HG02970 (cell line): ENCODE data around the gene MAVS.
"Not testable (repeated sequence)": the region's sequence is repeated elsewhere in the genome, so short reads cannot be mapped to it uniquely, and the experiment has no call there.

Experiments used
- ATAC-seq: cut with Tn5 transposase; IDR thresholded peaks from one replicate; pipeline ENCODE4 v1.9.1; 2021; ENCODE audit warnings: mild to moderate bottlenecking, moderate library complexity, moderate number of reproducible peaks; ENCODE audit not compliant: unreplicated experiment, low FRiP score

MAVS gene

DNA sequence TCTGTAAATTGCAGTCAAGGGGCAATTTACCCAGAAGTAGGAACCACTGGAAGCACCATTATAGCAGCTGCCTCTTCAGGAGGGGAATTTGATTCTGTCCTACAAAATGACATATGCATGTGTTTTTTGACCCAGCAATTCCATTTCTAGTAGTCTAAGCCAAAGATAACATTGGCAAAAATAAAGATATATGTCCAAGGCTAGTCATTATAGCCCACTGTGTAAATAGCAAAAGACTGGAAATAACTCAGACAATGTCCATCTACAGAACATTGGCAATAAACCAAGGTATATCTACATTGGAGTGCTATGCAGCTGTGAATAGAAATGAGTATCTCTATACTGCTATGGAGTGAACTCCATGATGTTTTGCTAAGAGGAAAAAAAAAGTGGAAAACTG lies 30.0 kb downstream of the MAVS start:
- no peak for ATAC-seq

DNA sequence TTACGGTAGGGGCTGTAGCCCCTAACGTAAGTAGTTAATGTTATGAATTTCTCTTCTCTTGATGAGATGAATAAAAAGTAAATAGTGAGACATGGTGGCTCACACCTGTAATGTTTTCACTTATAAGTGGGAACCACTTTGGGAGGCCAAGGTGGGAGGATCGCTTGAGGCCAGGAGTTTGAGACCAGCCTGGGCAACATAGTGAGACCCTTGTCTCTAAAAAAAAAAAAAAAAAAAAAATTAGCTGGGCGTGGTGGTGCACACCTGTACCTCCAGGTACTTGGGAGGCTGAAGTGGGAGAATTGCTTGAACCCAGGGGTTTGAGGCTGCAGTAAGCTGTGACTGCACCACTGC lies 32.3 kb downstream of the MAVS start:
- ATAC-seq = not testable (repeated sequence)

DNA sequence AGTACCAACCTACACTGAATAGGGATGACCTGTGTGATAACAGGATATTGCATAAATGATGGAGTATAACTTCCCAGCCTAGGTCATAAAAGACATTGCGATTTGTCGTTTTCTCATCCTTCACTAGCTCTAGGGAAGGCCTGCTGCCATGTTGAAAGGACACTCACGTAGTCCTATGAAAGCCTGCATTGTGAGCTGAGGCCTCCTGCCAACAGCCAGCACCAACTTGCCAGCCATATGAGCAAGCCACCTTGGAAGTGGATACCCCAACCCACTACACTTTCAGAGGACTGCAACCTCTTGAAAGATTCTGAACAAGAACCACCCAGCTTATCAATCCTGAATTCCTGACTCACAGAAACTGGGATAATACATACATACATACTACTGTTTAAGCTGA lies 39.1 kb downstream of the MAVS start:
- ATAC-seq = no peak

DNA sequence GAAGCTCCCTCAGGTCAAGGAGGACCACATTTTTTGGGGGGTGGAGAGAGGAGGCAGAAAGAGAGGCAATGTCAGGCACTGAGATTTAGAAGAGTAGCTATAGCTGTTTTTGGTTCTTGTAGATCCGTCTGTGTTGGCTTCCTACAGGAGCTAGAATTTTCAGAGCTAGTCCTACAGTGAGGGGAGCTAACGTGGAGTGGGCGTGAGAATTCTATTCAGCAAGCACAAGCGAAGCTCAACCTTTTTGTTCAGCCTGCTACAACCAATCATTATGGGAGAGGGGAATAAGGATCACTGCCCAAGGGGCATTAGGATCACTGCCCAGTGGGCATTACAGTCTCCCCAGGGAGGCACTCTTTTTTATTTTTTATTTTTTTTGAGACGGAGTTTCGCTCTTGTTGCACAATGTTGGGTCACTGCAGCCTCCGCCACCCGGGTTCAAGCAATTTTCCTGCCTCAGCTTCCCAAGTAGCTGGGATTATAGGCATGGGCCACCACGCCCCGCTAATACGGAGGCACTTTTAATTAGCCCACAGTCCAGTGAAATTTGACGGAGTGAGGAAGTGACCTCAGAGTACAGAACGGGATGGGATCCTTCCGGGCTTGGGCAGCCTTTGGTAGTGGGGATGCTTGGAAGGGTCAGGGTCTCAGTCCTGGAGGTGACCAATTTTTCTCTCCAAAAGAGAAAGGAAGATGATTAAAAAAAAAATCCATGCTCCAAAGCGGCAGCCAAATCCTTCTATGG lies 41.4 kb downstream of the MAVS start:
- ATAC-seq = no peak

DNA sequence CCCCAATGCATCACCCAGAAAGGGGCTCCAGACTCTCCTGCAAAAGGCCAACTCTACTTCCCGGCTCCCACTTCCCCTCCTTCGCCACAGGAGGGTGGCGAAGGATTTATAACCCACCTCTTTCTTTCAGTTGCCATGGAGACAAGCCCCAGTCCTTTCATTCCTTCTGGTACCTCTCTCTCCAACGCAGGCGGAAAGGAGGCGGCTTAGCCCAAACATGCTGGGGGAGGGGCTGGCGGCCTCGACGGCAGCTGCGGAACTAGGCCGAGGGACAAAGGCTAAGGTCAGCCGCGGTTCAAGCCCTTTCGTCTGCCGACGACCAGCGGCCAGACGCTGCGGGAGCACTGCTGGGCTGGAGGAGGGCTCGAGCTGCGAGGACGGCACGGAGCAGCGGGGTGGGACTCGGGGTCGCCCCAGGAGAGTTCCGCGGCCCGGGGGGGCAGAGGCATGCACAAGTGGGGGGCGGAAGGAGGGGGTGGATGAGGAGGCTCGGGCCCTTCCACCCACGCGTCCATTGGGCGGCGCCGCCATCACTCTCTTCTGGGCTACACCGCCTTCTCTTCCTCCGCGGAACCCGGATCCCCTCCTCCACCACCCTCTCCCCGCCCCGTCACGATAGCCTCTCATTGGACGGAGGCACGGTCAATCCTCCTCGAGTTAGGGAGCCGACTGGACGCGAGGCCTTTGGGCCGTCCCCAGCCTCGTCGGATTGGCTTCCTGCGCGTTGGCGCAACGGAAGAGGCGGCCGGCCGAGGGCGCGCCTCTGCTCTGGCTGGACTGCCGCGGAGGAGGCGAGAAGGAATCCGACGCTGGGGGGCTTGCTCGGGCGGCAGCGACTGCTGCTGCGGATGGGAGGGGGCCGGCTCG lies 42.2 kb downstream of the MAVS start, which contains the start of gene PANK2:
Gene PANK2 (plus strand): TSS at position 766 of the 867 bp plus-strand sequence.
- peak; percentile 93 for ATAC-seq

DNA sequence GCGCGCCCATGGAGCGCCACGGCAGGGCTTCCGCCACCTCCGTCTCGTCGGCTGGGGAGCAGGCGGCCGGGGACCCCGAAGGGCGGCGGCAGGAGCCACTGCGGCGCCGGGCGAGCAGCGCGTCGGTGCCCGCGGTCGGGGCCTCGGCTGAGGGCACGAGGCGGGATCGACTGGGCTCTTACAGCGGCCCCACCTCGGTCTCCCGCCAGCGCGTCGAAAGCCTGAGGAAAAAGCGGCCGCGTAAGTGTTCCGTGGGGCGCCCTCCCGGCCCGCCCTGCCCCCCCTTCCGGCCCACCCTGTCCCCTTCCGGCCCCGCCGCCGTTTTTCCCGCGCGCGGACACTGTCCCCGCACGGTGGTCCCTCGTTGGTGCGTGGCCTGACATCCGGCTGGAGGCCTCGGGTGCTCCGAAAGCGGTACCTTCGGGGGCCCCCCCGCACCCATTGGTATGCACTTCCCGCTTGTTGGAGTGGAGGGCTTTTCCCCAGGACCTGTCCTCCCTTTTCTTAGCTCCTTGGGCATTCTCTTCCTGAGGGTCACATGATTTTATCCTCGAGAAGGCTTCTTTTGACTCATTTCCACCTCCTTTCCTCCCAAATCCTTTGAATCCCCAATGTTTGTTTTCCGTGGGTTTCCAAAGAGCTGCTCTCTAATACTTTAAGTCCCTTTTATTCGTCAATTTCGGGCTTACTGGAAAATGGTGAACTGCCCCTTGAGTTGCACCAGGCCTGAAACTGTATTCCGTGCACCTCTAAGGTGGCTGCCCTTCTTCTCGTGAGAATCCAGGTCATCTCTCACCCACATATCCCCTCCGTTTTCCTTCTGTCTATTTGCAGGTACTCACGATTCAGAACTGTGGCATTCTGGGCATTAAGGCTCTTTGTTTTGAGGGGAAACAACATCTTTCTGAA lies 43.1 kb downstream of the MAVS start:
- peak; percentile 19 for ATAC-seq

DNA sequence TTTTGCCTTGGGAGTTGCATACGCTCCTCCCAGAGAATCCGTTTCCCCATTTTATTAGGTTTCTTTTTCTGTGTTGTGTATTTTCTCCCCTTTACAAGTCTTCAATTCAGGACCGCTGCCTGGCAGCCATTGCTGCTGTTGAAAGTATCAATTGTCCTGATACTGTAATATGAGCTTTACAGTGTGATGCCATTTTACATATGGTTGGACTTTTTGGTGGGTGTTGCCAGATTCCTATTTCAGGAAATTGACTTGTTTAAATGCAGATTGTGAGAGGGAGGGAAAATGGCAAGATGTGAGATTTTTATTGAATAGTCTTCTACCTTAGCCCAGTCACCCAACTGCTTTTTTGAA lies 43.7 kb downstream of the MAVS start:
- no peak for ATAC-seq

DNA sequence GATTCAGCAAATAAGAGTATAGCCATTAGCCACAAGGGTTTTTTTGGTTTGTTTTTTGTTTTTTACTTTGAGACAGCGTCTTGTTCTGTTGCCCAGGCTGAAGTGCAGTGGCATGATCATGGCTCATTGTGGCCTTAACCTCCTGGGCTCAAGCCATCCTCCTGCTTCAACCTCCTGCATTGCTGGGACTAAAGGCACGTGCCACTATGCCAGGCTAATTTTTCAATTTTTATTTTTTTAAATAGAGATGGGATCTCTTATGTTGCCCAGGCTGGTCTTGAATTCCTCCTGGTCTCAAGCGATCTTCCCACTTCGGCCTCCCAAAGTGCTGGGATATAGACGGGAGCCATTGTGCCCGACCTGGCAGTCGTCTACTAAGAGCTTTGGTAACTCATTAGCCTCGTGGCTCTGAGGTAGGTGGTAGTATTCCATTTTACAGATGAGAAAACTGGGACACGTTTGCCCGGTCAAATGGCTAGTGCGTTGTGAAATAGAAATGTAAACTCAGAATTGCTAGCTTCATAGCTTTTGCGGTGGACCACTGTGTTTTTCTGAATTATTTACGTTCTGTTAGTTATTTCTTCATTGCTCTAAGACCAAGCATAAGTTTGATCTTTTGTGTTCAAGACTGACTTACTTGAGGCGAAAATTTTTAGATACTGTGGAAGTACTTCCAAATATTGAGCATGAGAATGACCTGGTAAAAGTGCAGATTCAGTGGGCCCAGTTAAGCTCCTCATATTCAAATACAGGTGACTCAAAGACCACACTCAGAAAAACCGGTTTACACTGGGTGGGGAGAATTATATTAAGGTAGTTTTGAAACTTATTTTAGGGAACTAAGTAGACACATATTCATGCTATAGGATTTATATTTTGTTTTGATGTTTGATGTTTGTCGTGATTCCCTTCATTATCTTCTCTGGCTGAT lies 44.6 kb downstream of the MAVS start:
- ATAC-seq = no peak

DNA sequence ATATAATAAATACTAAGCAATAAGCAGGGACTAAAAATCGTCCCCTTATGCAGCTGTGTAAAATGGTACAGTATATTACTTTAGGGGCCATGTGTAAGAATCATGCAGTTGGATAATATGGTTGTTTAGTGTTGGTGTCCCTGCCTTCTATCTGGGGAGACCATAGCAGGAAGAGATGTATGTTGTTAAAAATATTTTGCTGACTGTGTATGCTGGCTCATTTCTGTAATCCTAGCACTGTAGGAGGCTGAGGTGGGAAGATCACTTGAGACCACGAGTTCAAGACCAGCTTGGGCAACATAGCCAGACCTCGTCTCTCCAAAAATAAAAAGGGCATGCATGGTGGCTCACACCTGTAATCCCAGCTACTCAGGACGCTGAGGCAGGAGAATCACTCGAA lies 48.2 kb downstream of the MAVS start:
- no peak for ATAC-seq

DNA sequence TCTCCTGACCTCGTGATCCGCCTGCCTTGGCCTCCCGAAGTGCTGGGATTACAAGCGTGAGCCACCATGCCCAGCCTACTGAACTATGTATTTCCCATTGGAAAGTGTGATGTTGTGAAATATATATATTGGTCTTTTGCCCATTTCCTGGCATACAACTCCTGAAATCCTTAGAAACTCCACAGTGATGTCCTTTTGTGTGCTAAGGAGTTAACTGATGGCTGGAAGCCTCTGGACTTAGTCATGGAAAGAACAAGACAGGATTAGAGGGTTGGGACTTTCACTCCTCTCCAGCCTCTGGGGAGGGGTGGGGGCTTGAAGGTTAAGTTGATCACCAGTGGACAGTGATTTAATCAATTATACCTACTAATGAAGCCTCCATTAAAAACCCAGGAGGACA lies 49.7 kb downstream of the MAVS start:
- no peak for ATAC-seq

DNA sequence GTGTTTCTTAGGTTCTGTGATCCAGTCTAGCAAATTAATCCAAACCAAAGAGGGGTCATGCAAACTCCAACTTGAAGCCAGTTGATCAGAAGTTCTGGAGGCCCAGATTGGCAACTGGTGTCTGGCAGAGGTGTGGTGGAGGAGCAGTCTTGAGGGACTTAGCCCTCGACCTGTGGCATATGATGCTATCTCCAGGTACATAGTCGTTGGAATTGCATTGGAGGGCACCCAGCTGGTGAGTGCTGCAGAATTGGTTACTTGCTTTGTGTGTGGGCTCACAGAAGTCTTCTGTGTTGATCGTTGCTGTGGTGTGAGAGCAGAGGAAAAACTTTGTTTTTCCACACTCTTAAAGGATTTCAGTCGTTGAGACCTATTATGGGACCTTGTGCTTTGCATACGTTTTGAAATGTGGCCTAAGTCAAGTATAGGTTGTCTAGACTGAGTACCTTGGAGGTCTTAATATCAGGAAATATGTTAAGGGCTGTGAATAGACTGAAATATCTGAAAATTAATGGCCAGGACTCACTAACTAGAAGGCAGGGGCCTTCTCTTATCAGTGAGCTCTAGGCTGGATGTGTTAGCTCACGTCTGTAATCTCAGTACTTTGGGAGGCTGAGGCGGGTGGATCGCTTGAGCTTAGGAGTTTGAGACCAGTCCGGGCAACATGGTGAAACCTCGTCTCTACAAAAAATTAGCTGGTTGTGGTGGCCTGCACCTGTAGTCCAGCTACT lies 50.4 kb downstream of the MAVS start:
- no peak for ATAC-seq

DNA sequence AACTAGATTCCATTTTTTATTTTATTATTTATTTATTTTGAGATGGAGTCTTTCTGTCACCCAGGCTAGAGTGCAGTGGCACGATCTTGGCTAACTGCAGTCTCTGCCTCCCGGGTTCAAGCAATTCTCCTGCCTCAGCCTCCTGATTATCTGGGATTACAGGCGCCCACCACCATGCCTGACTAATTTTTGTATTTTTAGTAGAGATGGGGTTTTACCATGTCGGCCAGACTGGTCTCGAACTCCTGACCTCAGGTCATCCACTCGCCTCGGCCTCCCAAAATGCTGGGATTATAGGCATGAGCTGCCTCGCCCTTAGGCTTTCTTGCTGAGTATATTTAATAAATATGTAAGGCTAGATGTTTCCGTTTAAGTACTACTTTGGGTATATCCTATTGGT lies 51.5 kb downstream of the MAVS start:
- ATAC-seq = not testable (repeated sequence)

DNA sequence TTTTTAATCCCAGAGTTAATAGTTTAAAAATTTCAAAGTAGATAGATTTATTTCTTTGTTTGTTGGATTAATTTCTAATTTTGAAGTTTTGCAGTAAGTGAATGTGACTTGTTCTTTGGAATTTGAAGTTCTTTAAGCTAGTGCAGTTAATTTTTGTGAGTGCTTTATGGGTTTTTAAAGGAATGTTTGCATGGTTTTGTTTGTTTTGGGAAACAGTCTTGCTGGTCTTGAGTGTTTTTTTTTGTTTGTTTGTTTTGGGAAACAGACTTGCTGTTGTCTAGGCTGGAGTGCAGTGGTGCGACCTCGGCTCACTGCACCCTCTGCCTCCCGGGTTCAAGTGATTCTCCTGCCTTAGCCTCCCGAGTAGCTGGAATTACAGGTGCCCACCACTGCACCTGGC lies 52.0 kb downstream of the MAVS start:
- no peak for ATAC-seq

DNA sequence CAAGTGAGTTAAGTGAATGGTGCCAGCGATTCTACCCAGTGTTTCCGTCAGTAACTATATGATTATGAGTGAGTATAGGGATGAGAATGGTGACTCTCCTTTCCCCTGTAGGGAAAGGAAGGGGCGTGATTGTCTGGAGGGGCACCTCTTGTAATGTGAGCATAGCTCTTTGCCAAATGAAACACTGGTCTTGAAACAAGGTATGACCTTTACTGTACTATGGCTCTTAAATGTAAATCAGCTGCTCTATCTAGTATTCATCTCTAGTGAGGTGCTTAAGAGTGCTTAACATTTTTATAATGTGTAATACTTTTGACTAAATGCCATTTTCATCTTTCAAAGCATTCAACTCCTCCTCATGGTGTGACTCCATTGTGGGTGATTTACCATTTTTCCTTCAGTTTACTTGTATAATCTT lies 53.6 kb downstream of the MAVS start:
- ATAC-seq = no peak

DNA sequence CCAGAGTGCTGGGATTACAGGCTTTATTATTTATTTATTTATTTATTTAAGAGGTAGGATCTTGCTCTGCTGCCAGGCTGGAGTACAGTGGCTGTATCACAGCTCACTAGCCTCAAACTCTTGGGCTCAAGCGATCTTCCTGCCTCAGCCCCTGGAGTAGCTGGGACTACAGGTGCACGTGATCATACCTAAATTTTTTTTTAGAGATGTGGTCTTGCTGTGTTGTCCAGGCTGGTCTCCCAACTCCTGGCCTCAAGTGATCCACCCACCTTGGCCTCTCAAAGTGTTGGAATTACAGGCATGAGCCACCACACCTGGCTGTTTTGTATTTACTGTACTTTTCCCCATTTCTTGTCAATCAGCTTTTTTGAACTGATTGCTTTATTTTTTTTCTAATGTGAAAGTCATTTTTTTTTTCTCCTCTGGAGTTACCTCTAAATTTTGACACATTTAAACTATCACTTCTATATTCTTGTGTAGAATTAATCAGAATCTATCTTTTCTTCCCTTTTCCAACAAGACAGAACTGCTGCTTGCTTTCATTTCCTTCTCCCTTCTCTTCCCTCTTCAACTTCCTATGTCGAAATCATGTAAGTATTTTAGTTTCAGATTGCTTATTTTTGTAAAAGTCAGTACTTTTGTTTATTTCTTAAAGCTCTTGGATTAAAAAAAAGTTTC lies 54.5 kb downstream of the MAVS start:
- no peak for ATAC-seq

DNA sequence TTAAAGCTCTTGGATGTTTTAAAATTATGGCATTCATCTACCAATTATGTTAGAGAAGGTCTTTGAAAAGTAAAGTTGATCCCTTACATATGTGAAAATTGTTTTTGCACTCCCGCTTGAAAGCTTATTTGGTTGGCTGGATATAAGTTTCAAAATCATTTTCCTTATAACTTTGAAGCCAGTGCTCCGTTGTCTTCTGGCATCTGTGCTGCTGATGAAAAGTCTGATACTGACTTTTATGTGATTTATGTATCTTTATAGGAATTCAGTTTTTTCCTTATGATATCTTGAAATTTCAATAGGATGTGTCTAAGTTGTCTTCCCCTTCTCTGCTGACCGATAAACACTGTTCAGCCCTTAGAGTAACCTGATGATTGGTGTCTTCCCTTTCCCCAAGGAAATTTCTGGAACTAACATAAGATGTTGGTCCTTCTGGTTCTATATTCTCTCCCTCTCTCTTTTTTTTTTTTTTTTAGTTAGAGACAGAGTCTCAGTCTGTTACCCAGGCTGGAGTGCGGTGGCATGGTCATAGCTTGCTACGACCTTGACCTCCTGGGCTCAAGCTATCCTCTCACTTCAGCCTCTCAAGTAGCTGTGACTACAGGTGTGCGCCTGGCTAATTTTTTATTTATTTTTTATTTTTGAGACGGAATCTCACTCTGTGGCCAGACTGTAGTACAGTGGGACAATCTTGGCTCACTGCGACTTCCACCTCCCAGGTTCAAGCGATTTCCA lies 55.2 kb downstream of the MAVS start:
- no peak for ATAC-seq

DNA sequence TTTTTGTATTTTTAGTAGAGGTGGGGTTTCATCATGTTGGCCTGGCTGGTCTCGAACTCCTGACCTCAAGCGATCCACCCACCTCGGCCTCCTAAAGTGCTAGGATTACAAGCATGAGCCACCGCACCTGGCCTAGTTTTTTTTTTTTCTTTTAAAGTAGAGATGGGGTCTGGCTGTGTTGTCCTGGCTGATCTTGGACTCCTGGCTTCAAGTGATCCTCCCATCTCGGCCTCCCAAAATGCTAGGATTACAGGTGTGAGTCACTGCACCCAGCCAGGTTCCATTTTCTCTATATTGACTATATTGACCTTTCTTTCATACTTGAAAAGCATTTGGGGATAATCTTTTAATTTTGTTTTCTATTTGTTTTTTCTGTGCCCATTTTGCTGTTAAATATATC lies 55.8 kb downstream of the MAVS start:
- ATAC-seq = no peak

DNA sequence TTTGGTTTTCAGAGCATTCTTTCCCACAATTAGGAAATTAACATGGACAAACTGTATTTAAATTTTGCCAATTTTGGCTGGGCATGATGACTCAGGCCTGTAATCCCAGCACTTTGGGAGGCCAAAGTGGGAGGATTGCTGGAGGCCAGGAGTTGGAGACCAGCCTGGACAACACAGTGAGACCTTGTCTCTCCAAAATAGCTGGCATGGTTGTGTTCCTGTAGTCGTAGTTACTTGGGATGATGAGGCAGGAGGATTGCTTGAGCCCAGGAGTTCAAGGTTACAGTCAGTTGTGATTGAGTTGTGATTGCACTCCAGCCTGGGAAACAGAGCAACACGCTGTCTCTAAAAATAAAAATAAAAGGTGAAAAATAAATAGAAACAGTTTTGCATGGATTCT lies 57.6 kb downstream of the MAVS start:
- ATAC-seq = no peak
